ENCODE data around the gene HHIPL2.

- TF ChIP-seq ZNF274 (IDR thresholded peaks at IDR 0.05; ENCODE audit: low read depth, low read length) (no peak), YY1 (IDR thresholded peaks at IDR 0.05; ENCODE audit: insufficient read depth, insufficient read length) (no peak), SUZ12 (IDR thresholded peaks at IDR 0.05; ENCODE audit: extremely low read depth, insufficient read depth, insufficient read length) (no peak)
Measured at GRCh38 chr1:222525951-222526350, 22.0 kb downstream of the HHIPL2 start.
